Epithelial cell of esophagus (primary cell): ENCODE data around the gene ARL5A.

ENCODE experiments used
- DNase-seq: peaks from one replicate; pipeline ENCODE4 v3.0.0; 2010; ENCODE audit warnings: low read depth
- H3K4me3 ChIP-seq: 2 replicates; pipeline ENCODE4 v1.5.1; 2011; ENCODE audit warnings: mild to moderate bottlenecking, low read length, control low read depth
- TF ChIP-seq, protein P1 (sequence below): IDR thresholded peaks from 2 replicates; pipeline ENCODE4 v1.5.1; 2011; ENCODE audit warnings: low read depth, mild to moderate bottlenecking, low read length, control low read depth, inconsistent platforms; ENCODE audit not compliant: insufficient read depth; ENCODE audit errors: missing control alignments

Gene ARL5A

DNA sequence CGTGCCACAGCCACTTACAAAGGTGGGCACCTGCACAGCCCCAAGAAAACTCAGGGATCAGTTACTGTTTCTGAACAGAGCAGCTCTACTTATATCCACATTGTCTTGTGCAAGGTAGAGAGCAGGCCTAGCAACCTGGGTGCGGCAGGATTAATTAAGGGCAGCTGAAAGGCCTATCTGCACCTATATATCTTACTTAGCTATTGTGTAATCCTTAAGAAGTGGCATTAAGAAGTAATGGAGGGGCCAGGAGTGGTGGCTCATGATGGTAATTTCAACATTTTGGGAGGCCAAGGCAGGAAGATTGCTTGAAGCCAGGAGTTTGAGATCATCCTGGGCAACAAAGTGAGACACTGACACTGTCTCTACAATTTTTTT is 12.8 kb upstream of the ARL5A start:
- TF ChIP-seq, protein P1, sequence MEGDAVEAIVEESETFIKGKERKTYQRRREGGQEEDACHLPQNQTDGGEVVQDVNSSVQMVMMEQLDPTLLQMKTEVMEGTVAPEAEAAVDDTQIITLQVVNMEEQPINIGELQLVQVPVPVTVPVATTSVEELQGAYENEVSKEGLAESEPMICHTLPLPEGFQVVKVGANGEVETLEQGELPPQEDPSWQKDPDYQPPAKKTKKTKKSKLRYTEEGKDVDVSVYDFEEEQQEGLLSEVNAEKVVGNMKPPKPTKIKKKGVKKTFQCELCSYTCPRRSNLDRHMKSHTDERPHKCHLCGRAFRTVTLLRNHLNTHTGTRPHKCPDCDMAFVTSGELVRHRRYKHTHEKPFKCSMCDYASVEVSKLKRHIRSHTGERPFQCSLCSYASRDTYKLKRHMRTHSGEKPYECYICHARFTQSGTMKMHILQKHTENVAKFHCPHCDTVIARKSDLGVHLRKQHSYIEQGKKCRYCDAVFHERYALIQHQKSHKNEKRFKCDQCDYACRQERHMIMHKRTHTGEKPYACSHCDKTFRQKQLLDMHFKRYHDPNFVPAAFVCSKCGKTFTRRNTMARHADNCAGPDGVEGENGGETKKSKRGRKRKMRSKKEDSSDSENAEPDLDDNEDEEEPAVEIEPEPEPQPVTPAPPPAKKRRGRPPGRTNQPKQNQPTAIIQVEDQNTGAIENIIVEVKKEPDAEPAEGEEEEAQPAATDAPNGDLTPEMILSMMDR = no peak
- H3K4me3 ChIP-seq = no peak overlapping the region
- no peak for DNase-seq

DNA sequence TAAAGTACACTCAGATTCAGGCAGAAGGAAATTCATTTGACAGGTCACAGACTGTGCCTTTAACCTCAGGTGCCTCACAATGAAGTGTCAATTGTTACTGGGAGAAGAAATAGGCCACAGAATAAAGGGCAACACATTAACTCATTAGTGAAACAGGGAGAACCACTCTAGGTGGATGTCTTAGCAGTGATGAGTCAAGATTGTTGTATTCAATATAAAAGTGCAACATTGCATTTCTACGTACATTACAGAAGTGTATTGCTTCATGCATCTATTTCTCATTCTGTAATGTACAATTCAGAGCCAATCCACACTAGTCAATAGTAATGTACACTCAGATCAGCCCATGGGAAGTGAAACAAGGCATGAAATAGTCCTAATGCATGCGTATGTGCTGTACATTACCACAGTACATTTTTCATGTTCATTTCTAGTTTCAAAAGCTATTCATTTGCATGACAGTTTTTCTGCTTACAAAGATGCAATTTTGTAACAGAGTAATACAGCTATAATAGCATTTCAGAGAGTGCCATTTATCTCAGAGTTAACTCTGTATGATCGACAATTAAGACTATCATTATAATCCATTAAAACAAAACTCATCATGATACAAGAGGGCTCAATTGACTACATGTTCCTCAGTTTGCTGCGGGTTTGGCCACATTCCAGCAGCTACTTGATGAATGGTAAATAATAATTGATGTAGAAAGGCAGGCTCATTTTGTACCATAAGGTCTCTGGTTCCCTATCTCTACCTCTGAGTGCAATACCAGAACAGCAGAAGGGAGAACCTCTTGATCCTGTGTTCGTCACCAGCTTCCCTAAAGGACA is 12.2 kb upstream of the ARL5A start:
- DNase-seq = peak; percentile 84
- TF ChIP-seq, protein P1 = no peak
- H3K4me3 ChIP-seq = no peak overlapping the region

GRCh38 chr2:151837926-151838325 is 9.7 kb upstream of the ARL5A start:
- no peak overlapping the region for H3K4me3 ChIP-seq
- no peak for DNase-seq
- TF ChIP-seq, protein P1 = no peak

GRCh38 chr2:151833984-151834383 is 5.8 kb upstream of the ARL5A start:
- no peak for DNase-seq
- TF ChIP-seq, protein P1 = no peak

DNA sequence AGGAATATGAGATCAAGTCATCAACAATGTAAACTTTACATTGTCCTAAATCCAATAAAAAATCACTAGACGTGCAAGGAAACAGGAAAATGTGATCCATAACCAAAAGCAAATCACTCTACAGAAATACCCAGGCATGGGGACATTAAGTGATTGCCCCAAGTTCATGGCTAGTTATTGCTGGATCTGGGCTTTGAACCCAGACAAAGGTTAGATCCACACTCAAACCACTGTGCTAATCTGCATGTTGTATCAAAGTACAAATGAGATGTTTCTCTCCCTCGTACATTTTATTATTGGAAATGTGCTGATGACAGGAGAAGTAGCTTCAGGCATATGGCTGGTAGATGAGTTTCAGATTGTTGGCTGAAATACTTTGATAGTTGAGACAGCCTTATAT is 2.7 kb upstream of the ARL5A start:
- TF ChIP-seq, protein P1 = no peak
- no peak for DNase-seq
- no peak overlapping the region for H3K4me3 ChIP-seq

More at GRCh38 chr2:151833984-151834383, 5.8 kb upstream of the ARL5A start:
- H3K4me3 ChIP-seq = no peak overlapping the region

GRCh38 chr2:151828890-151829324 is 686 bp upstream of the ARL5A start:
- no peak for DNase-seq
- H3K4me3 ChIP-seq = peak overlapping the region; percentile 99
- TF ChIP-seq, protein P1 = no peak
